ENCODE results near the gene DNAJC5. TPM values are rescaled to one million over a fixed set of nuclear protein-coding genes. Genes with fewer than 3 reads are reported as not detected.
A peak's percentile ranks its signal among the peaks of the same experiment; 100 is the strongest.

Gene DNAJC5
- total and polyA plus RNA-seq, 2 of the 8 experiments (the other 6 are each of a cell fraction or from before 2014, with no cell fraction given) = 19.2 to 31.2 TPM

GRCh38 chr20:63980806-63981728 is 86.1 kb downstream of the DNAJC5 start, which contains the start of gene PRPF6 (continued):
- TF ChIP-seq SAP30 (IDR thresholded peaks at IDR 0.05; ENCODE audit: insufficient read depth, insufficient replicate concordance, low read length) = peak; percentile 62

Measured in H1 (cell line).